Measurements from ENCODE around the gene AFTPH. TPM values are rescaled to one million over a fixed set of nuclear protein-coding genes. Genes with fewer than 3 reads are reported as not detected.
A peak's percentile ranks its signal among the peaks of the same experiment; 100 is the strongest.

Gene AFTPH
- total RNA-seq, 1 experiment from 2014 or later: 24.3 TPM

GRCh38 chr2:64487256-64488049 is 36.7 kb upstream of the AFTPH start:
- Histone ChIP-seq H3K27ac (no peak overlapping the region), H3K27me3 (peaks cover 8% of the 10 kb centered on the region; the same call in 1 of the 2 replicates), H3K9me3 (replicated peaks) (no peaks in the 10 kb centered on the region), H3K4me1 (no peaks in the 10 kb centered on the region; the same call in 1 of the 2 replicates), H3K36me3 (no peaks in the 10 kb centered on the region), H3K4me3 (no peak overlapping the region)
- no peak for DNase-seq

- H3K36me3 ChIP-seq: no peaks in the 10 kb centered on the region
- no peak overlapping the region for H3K27ac ChIP-seq
- no peaks in the 10 kb centered on the region; the same call in 1 of the 2 replicates for H3K4me1 ChIP-seq
- peak; percentile 61 to 85 for DNase-seq
- peaks cover 8% of the 10 kb centered on the region; the same call in 1 of the 2 replicates for H3K27me3 ChIP-seq
- H3K9me3 ChIP-seq (replicated peaks): no peaks in the 10 kb centered on the region
- no peak overlapping the region for H3K4me3 ChIP-seq
These were observed 35.8 kb upstream of the AFTPH start for GRCh38 chr2:64488050-64488974.

GRCh38 chr2:64489081-64489751 is 34.9 kb upstream of the AFTPH start:
- H3K4me3 ChIP-seq: no peak overlapping the region
- peaks cover 8% of the 10 kb centered on the region; the same call in 1 of the 2 replicates for H3K27me3 ChIP-seq
- H3K9me3 ChIP-seq (replicated peaks): no peaks in the 10 kb centered on the region
- no peak for DNase-seq
- H3K4me1 ChIP-seq: no peaks in the 10 kb centered on the region; the same call in 1 of the 2 replicates
- no peaks in the 10 kb centered on the region for H3K36me3 ChIP-seq
- no peak overlapping the region for H3K27ac ChIP-seq

- H3K4me3 ChIP-seq: no peak overlapping the region
- H3K27ac ChIP-seq: no peak overlapping the region
- H3K36me3 ChIP-seq: no peaks in the 10 kb centered on the region
- no peaks in the 10 kb centered on the region for H3K4me1 ChIP-seq
- peaks cover 6% of the 10 kb centered on the region; the same call in 1 of the 2 replicates for H3K27me3 ChIP-seq
- no peaks in the 10 kb centered on the region for H3K9me3 ChIP-seq (replicated peaks)
- DNase-seq: no peak
These were observed 32.7 kb upstream of the AFTPH start for GRCh38 chr2:64491426-64491825.

GRCh38 chr2:64492272-64492671 is 31.9 kb upstream of the AFTPH start:
- no peaks in the 10 kb centered on the region for H3K4me1 ChIP-seq
- no peak overlapping the region for H3K4me3 ChIP-seq
- H3K27ac ChIP-seq: no peak overlapping the region
- H3K9me3 ChIP-seq (replicated peaks): no peaks in the 10 kb centered on the region
- no peak for DNase-seq
- peaks cover 6% of the 10 kb centered on the region; the same call in 1 of the 2 replicates for H3K27me3 ChIP-seq
- H3K36me3 ChIP-seq: no peaks in the 10 kb centered on the region

GRCh38 chr2:64492821-64493220 is 31.3 kb upstream of the AFTPH start:
- H3K4me3 ChIP-seq: no peak overlapping the region
- H3K4me1 ChIP-seq: no peaks in the 10 kb centered on the region
- H3K36me3 ChIP-seq: no peaks in the 10 kb centered on the region
- H3K27ac ChIP-seq: no peak overlapping the region
- H3K9me3 ChIP-seq (replicated peaks): no peaks in the 10 kb centered on the region
- no peak for DNase-seq
- peaks cover 6% of the 10 kb centered on the region; the same call in 1 of the 2 replicates for H3K27me3 ChIP-seq

GRCh38 chr2:64493788-64494187 is 30.3 kb upstream of the AFTPH start:
- Histone ChIP-seq H3K4me1 (no peaks in the 10 kb centered on the region), H3K27ac (no peak overlapping the region), H3K27me3 (peaks cover 6% of the 10 kb centered on the region; the same call in 1 of the 2 replicates), H3K9me3 (replicated peaks) (no peaks in the 10 kb centered on the region), H3K4me3 (no peak overlapping the region), H3K36me3 (no peaks in the 10 kb centered on the region)
- DNase-seq: peak in 1 of 2 experiments; percentile 45

- DNase-seq: no peak
- Histone ChIP-seq H3K27me3 (peaks cover 6% of the 10 kb centered on the region; the same call in 1 of the 2 replicates), H3K27ac (no peak overlapping the region), H3K4me3 (no peak overlapping the region), H3K9me3 (replicated peaks) (no peaks in the 10 kb centered on the region), H3K4me1 (no peaks in the 10 kb centered on the region), H3K36me3 (no peaks in the 10 kb centered on the region)
These were observed 25.7 kb upstream of the AFTPH start for GRCh38 chr2:64498438-64498837.

- H3K9me3 ChIP-seq (replicated peaks): no peaks in the 10 kb centered on the region
- no peak for DNase-seq
- no peaks in the 10 kb centered on the region for H3K36me3 ChIP-seq
These were observed 23.6 kb upstream of the AFTPH start for GRCh38 chr2:64500549-64500948.

GRCh38 chr2:64501946-64502345 is 22.2 kb upstream of the AFTPH start:
- Histone ChIP-seq H3K27me3 (no peaks in the 10 kb centered on the region; the same call in 1 of the 2 replicates), H3K36me3 (no peaks in the 10 kb centered on the region), H3K4me1 (no peaks in the 10 kb centered on the region), H3K9me3 (replicated peaks) (no peaks in the 10 kb centered on the region), H3K27ac (no peak overlapping the region), H3K4me3 (no peak overlapping the region)
- no peak for DNase-seq

More at GRCh38 chr2:64500549-64500948, 23.6 kb upstream of the AFTPH start:
- Histone ChIP-seq H3K27ac (no peak overlapping the region), H3K4me3 (no peak overlapping the region), H3K4me1 (no peaks in the 10 kb centered on the region), H3K27me3 (peaks cover 4% of the 10 kb centered on the region; the same call in 1 of the 2 replicates)

- no peaks in the 10 kb centered on the region for H3K9me3 ChIP-seq (replicated peaks)
- no peaks in the 10 kb centered on the region for H3K36me3 ChIP-seq
- no peak overlapping the region for H3K4me3 ChIP-seq
- no peaks in the 10 kb centered on the region for H3K4me1 ChIP-seq
- DNase-seq: no peak
- no peak overlapping the region for H3K27ac ChIP-seq
- H3K27me3 ChIP-seq: no peaks in the 10 kb centered on the region; the same call in 1 of the 2 replicates
These were observed 21.3 kb upstream of the AFTPH start for GRCh38 chr2:64502860-64503259.

GRCh38 chr2:64504774-64505720 is 19.1 kb upstream of the AFTPH start:
- Histone ChIP-seq H3K36me3 (no peaks in the 10 kb centered on the region), H3K4me3 (no peak overlapping the region), H3K27me3 (no peaks in the 10 kb centered on the region; the same call in 1 of the 2 replicates), H3K4me1 (no peaks in the 10 kb centered on the region), H3K27ac (no peak overlapping the region), H3K9me3 (replicated peaks) (no peaks in the 10 kb centered on the region)
- no peak for DNase-seq

- Histone ChIP-seq H3K4me3 (no peak overlapping the region), H3K27ac (no peak overlapping the region), H3K9me3 (replicated peaks) (no peaks in the 10 kb centered on the region), H3K4me1 (no peaks in the 10 kb centered on the region), H3K36me3 (no peaks in the 10 kb centered on the region), H3K27me3 (no peaks in the 10 kb centered on the region; the same call in 1 of the 2 replicates)
- no peak for DNase-seq
These were observed 17.4 kb upstream of the AFTPH start for GRCh38 chr2:64506686-64507085.
